DOHH2 (cell line): Measurements from ENCODE around the gene NXT1.

Source experiments
- CTCF ChIP-seq: fragments of 200-600 bp; sonication (generic); IDR thresholded peaks from one replicate; pipeline ENCODE4 v1.5.1; 2014; ENCODE audit warnings: antibody characterized with exemption, mild to moderate bottlenecking, low read depth, low read length; ENCODE audit not compliant: poor library complexity, severe bottlenecking
- EZH2phosphoT487 ChIP-seq: fragments of 200-600 bp; sonication (generic); IDR thresholded peaks from 2 replicates; pipeline ENCODE4 v1.6.1; 2017; ENCODE audit warnings: borderline replicate concordance, mild to moderate bottlenecking, antibody characterized with exemption, low read length, moderate library complexity, mixed read lengths

DNA sequence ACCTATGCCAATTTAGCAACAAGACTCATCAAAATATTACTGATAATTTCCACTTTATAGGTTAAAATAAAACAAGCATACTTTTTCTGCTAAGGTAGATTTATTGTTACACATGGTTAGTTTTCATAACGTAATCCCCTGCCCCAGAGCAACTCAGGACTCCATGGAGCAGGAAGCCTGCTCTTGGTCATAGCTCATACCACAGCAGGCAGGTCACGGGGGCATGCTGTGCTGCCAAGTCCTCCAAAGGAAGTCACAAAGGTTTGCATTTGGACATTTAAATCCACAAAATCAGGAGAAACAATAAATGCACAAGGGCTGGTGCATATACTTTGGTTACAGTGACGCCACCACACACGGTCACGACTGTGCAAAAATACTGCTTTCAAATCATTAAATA lies 23.9 kb downstream of the NXT1 start:
- no peak for TF ChIP-seq CTCF
- TF ChIP-seq EZH2phosphoT487: no peak
